NK-92 treated with Interleukin-12 subunit alpha and Interleukin-12 subunit beta, amount 100 ng/mL, for 24 hours (cell line): ENCODE measurements around the gene SLBP.

Experiments
- DNase-seq: peaks from one replicate; lab custom pipeline; 2025; lab: John Stamatoyannopoulos, UW

SLBP gene

GRCh38 chr4:1749370-1749769, 37.3 kb upstream of the SLBP start:
- no peak for DNase-seq

- peak; percentile 70 for DNase-seq
These were observed 36.4 kb upstream of the SLBP start for GRCh38 chr4:1748465-1748995.

GRCh38 chr4:1747603-1747967, 35.5 kb upstream of the SLBP start:
- no peak for DNase-seq

- DNase-seq, result no peak
These were observed 34.9 kb upstream of the SLBP start for GRCh38 chr4:1746919-1747602.

- peak; percentile 62 for DNase-seq
These were observed 34.2 kb upstream of the SLBP start for GRCh38 chr4:1746265-1746691.

- DNase-seq, result no peak
These were observed 33.6 kb upstream of the SLBP start for GRCh38 chr4:1745697-1746096.

GRCh38 chr4:1745165-1745564, 33.0 kb upstream of the SLBP start:
- DNase-seq, result no peak

- DNase-seq, result no peak
These were observed 32.4 kb upstream of the SLBP start for GRCh38 chr4:1744552-1744951.

- no peak for DNase-seq
These were observed 31.9 kb upstream of the SLBP start for GRCh38 chr4:1743975-1744374.

- DNase-seq, result no peak
These were observed 31.4 kb upstream of the SLBP start for GRCh38 chr4:1743551-1743950.

- DNase-seq, result no peak
These were observed 29.1 kb upstream of the SLBP start for GRCh38 chr4:1741208-1741607.

GRCh38 chr4:1740021-1740545, 28.0 kb upstream of the SLBP start:
- no peak for DNase-seq

- no peak for DNase-seq
These were observed 27.2 kb upstream of the SLBP start for GRCh38 chr4:1739358-1739757.

- DNase-seq, result no peak
These were observed 26.3 kb upstream of the SLBP start for GRCh38 chr4:1738410-1738809.

GRCh38 chr4:1737666-1738065, 25.5 kb upstream of the SLBP start:
- no peak for DNase-seq

GRCh38 chr4:1736812-1737211, 24.7 kb upstream of the SLBP start:
- no peak for DNase-seq

GRCh38 chr4:1735215-1735614, 23.1 kb upstream of the SLBP start:
- no peak for DNase-seq

GRCh38 chr4:1732911-1733310, 20.8 kb upstream of the SLBP start:
- no peak for DNase-seq

GRCh38 chr4:1731180-1731579, 19.1 kb upstream of the SLBP start:
- DNase-seq, result no peak

GRCh38 chr4:1730532-1731135, 18.5 kb upstream of the SLBP start:
- no peak for DNase-seq

- DNase-seq, result no peak
These were observed 16.2 kb upstream of the SLBP start for GRCh38 chr4:1728061-1728980.
